HepG2 (cell line): ENCODE data around the gene MCF2L. TPM values are rescaled to one million over a fixed set of nuclear protein-coding genes. Genes with fewer than 3 reads are reported as not detected.

ENCODE experiments used
- CSRNP1 ChIP-seq: sonication (generic); formaldehyde crosslinking; IDR thresholded peaks from 2 replicates; pipeline ENCODE4 v1.8.1; 2023; ENCODE audit warnings: mild to moderate bottlenecking, missing genetic modification reagents
- KAT7 ChIP-seq: IDR thresholded peaks from 2 replicates; pipeline ENCODE4 v1.6.1; 2018; ENCODE audit warnings: borderline replicate concordance, missing compliant biosample characterization
- KDM3A ChIP-seq: IDR thresholded peaks from 2 replicates; pipeline ENCODE4 v1.6.1; 2018; ENCODE audit warnings: low read depth, missing compliant biosample characterization
- NFYC ChIP-seq: IDR thresholded peaks from 2 replicates; pipeline ENCODE4 v1.6.1; 2016; ENCODE audit warnings: missing genetic modification reagents, missing compliant biosample characterization
- RFXAP ChIP-seq: sonication (generic); formaldehyde crosslinking; IDR thresholded peaks from 2 replicates; pipeline ENCODE4 v1.4.0; 2020; ENCODE audit warnings: missing genetic modification reagents, borderline replicate concordance
- RXRB ChIP-seq: IDR thresholded peaks from 2 replicates; pipeline ENCODE4 v1.6.1; 2016; ENCODE audit warnings: borderline replicate concordance, missing genetic modification reagents, missing compliant biosample characterization
- STAG1 ChIP-seq: sonication (generic); formaldehyde crosslinking; IDR thresholded peaks from 2 replicates; pipeline ENCODE4 v1.4.0; 2020; ENCODE audit warnings: missing genetic modification reagents
- ZHX2 ChIP-seq, 2 experiments: sonication (generic) in 1 of 2; formaldehyde crosslinking in 1 of 2; IDR thresholded peaks; 2 replicates each; pipeline versions ENCODE4 v1.6.1 to v1.9.0; 2014 to 2022; ENCODE audit warnings: antibody characterized with exemption in 1 of 2, borderline replicate concordance in 1 of 2, inconsistent platforms in 1 of 2, low read depth in 1 of 2, missing genetic modification reagents in 1 of 2
- ZNF280D ChIP-seq: sonication (generic); formaldehyde crosslinking; IDR thresholded peaks from 2 replicates; pipeline ENCODE4 v1.5.1; 2020; ENCODE audit warnings: mild to moderate bottlenecking, missing genetic modification reagents
- ZNF550 ChIP-seq: sonication (generic); formaldehyde crosslinking; IDR thresholded peaks from 2 replicates; pipeline ENCODE4 v1.4.0; 2020; ENCODE audit warnings: mild to moderate bottlenecking, missing genetic modification reagents, borderline replicate concordance
- ZSCAN12 ChIP-seq: sonication (generic); formaldehyde crosslinking; IDR thresholded peaks from 2 replicates; pipeline ENCODE4 v1.9.0; 2021; ENCODE audit warnings: mild to moderate bottlenecking, missing genetic modification reagents
- ZSCAN9 ChIP-seq: IDR thresholded peaks from 2 replicates; pipeline ENCODE4 v1.6.1; 2016; ENCODE audit warnings: borderline replicate concordance
- polyA plus RNA-seq, 8 experiments: library from polyadenylated mRNA; depleted of rRNA in 3 of 8; stranded (reverse) in 7 of 8; unstranded in 1 of 8; fragments of >200 nt; fragmentation: Illumina TruSeq in 4 of 8; extraction: Trizol in 4 of 8; gene quantifications; 2 replicates each; pipeline versions ENCODE4 v1.2.1 to v1.2.3, GENCODE V29; 2011 to 2016; ENCODE audit warnings: low read depth in 4 of 8, missing spikeins in 1 of 8, mixed read lengths in 1 of 8; ENCODE audit not compliant: insufficient read depth in 1 of 8
- total RNA-seq, 5 experiments: library from RNA; depleted of rRNA; stranded (reverse); fragments of >200 nt; fragmentation: Illumina TruSeq; extraction: Trizol; gene quantifications; 2 replicates each; pipeline ENCODE4 v1.2.3, GENCODE V29; 2016; ENCODE audit warnings: low read depth in 1 of 5
- TF ChIP-seq, protein P1 (sequence below): sonication (generic); formaldehyde crosslinking; IDR thresholded peaks from 2 replicates; pipeline ENCODE4 v1.4.0; 2020; ENCODE audit warnings: missing genetic modification reagents
- TF ChIP-seq, protein P2 (sequence below): sonication (generic); formaldehyde crosslinking; IDR thresholded peaks from 2 replicates; pipeline ENCODE4 v1.5.1; 2020; ENCODE audit warnings: missing genetic modification reagents, mild to moderate bottlenecking, borderline replicate concordance

The MCF2L gene
- total and polyA plus RNA-seq, 2 of the 13 experiments (the other 11 are each of a cell fraction or from before 2014, with no cell fraction given): 19.4 to 28.4 TPM

GRCh38 chr13:113009743-113010509 is 40.9 kb downstream of the MCF2L start (continued):
- TF ChIP-seq CSRNP1 (CRISPR knock-in tag): 0 out of 2 replicates have a peak, but pooled peaks have one; percentile 43
- no peak for TF ChIP-seq KDM3A (CRISPR knock-in tag)
- peak; percentile 84 for TF ChIP-seq RXRB (CRISPR knock-in tag)
- peak; percentile 23; the same call in 1 of the 2 replicates for TF ChIP-seq NFYC
- TF ChIP-seq ZNF550 (CRISPR knock-in tag): no peak
- peak; percentile 5; the same call in 1 of the 2 replicates for TF ChIP-seq STAG1
- no peak for TF ChIP-seq RFXAP (CRISPR knock-in tag)
- TF ChIP-seq ZNF280D: 0 out of 2 replicates have a peak, but pooled peaks have one; percentile 17
- TF ChIP-seq, protein P1, sequence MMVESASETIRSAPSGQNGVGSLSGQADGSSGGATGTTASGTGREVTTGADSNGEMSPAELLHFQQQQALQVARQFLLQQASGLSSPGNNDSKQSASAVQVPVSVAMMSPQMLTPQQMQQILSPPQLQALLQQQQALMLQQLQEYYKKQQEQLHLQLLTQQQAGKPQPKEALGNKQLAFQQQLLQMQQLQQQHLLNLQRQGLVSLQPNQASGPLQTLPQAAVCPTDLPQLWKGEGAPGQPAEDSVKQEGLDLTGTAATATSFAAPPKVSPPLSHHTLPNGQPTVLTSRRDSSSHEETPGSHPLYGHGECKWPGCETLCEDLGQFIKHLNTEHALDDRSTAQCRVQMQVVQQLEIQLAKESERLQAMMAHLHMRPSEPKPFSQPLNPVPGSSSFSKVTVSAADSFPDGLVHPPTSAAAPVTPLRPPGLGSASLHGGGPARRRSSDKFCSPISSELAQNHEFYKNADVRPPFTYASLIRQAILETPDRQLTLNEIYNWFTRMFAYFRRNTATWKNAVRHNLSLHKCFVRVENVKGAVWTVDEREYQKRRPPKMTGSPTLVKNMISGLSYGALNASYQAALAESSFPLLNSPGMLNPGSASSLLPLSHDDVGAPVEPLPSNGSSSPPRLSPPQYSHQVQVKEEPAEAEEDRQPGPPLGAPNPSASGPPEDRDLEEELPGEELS (CRISPR knock-in tag): peak; percentile 79
- TF ChIP-seq KAT7 (CRISPR knock-in tag): no peak
- TF ChIP-seq, protein P2, sequence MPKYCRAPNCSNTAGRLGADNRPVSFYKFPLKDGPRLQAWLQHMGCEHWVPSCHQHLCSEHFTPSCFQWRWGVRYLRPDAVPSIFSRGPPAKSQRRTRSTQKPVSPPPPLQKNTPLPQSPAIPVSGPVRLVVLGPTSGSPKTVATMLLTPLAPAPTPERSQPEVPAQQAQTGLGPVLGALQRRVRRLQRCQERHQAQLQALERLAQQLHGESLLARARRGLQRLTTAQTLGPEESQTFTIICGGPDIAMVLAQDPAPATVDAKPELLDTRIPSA: no peak
- no peak for TF ChIP-seq ZSCAN9 (CRISPR knock-in tag)
- no peak for TF ChIP-seq ZSCAN12 (CRISPR knock-in tag)
- TF ChIP-seq ZHX2 (IDR thresholded peaks at IDR 0.05; ENCODE audit: low read depth): 0 out of 2 replicates have a peak, but pooled peaks have one; percentile 29
- no peak for TF ChIP-seq ZHX2 (CRISPR knock-in tag; IDR thresholded peaks at IDR 0.05; ENCODE audit: borderline replicate concordance)
